ENCODE data around the gene WDR72.

DNA sequence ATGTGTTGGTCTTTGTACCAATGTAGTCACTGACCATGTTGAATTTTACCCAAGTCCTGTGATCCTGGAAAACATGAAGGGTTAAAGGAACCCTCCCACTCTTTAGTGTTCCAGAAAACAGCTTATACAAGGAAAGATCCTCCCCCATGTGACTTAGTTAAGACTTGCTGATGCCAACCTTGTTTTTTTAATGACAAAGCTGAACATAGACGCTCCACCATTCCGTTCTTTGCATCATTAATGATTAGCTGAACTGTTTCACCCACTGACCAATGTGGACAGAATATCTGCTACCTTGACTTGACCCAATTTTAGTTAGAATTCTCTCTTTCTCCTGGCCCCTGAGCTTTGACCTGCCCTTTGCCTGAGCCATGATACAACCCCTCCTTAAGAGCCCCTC lies 3.5 kb upstream of the WDR72 start:
- no peak for TF ChIP-seq POLR2A (IDR thresholded peaks at IDR 0.05; ENCODE audit: low read depth, low read length)
- TF ChIP-seq POLR2AphosphoS5 (IDR thresholded peaks at IDR 0.05; ENCODE audit: low read depth, low read length), result no peak
- TF ChIP-seq TAF1 (IDR thresholded peaks at IDR 0.05; ENCODE audit: borderline replicate concordance, low read depth, low read length), result no peak
